ENCODE measurements around the gene EVC2. TPM values are rescaled to one million over a fixed set of nuclear protein-coding genes. Genes with fewer than 3 reads are reported as not detected.

EVC2 gene
- total and polyA plus RNA-seq, 10 of the 15 experiments (the other 5 are each of a cell fraction or from before 2014, with no cell fraction given) = 0.34 to 10.4 (median 5.6) TPM

GRCh38 chr4:5704276-5704675 lies 4.1 kb downstream of the EVC2 start:
- CTCF ChIA-PET = interaction anchor here (1.2 to 2.5 kb wide), 2 partner anchors 11 to 22 kb away, joined by 4 to 8 read pairs; no protein-coding TSS in a partner anchor

More at GRCh38 chr4:5704276-5704675, 4.1 kb downstream of the EVC2 start:
- no peak for DNase-seq (ENCODE audit: low read depth, low spot score)
- ATAC-seq = peak; percentile 59
- Histone ChIP-seq H2AFZ (ENCODE audit: control insufficient read depth, low read depth, low read length) (no peak overlapping the region), H3K4me1 (ENCODE audit: control insufficient read depth, insufficient read depth, low read length) (peaks cover 8% of the 10 kb centered on the region), H3K9me3 (replicated peaks; ENCODE audit: control insufficient read depth, insufficient read depth, low read length) (no peaks in the 10 kb centered on the region; the same call in 2 of the 3 replicates), H4K20me1 (ENCODE audit: control insufficient read depth, insufficient read depth) (no peaks in the 10 kb centered on the region), H3K79me2 (ENCODE audit: control insufficient read depth, insufficient read depth, low read length) (no peaks in the 10 kb centered on the region), H3K36me3 (ENCODE audit: control insufficient read depth in 2 of 2, insufficient read depth in 2 of 2, low read length in 1 of 2) (no peaks in the 10 kb centered on the region), H3K27ac (ENCODE audit: control insufficient read depth, insufficient read depth) (peak overlapping the region; percentile 20), H3K27me3 (replicated peaks in 1 of 2; ENCODE audit: control insufficient read depth in 2 of 2, insufficient read depth in 2 of 2, low read length in 1 of 2) (no peaks in the 10 kb centered on the region), H3K4me3 (no peak overlapping the region), H3K9ac (ENCODE audit: control insufficient read depth, insufficient read depth, low read length) (no peak overlapping the region), H3K4me2 (ENCODE audit: control insufficient read depth, insufficient read depth) (no peak overlapping the region)
- TF ChIP-seq REST (IDR thresholded peaks at IDR 0.05; ENCODE audit: low read depth, low read length) (no peak), SMAD1 (IDR thresholded peaks at IDR 0.05; ENCODE audit: low read depth, partially characterized antibody) (no peak), KDM1A (IDR thresholded peaks at IDR 0.05; ENCODE audit: borderline replicate concordance) (no peak), ZNF687 (IDR thresholded peaks at IDR 0.05) (peak; percentile 47; the same call in 1 of the 2 replicates), RELA (IDR thresholded peaks at IDR 0.05; ENCODE audit: borderline replicate concordance, partially characterized antibody) (no peak), SIN3A (IDR thresholded peaks at IDR 0.05; ENCODE audit: low read depth, low read length) (no peak), ATF7 (IDR thresholded peaks at IDR 0.05; ENCODE audit: low read depth) (no peak), NBN (IDR thresholded peaks at IDR 0.05) (0 out of 2 replicates have a peak, but pooled peaks have one; percentile 25), KAT2A (conservative IDR thresholded peaks at IDR 0.05; ENCODE audit: control insufficient read depth, low read depth, low read length) (no peak), NKRF (conservative IDR thresholded peaks at IDR 0.05) (no peak), TCF12 (IDR thresholded peaks at IDR 0.05; ENCODE audit: low read depth, low read length) (no peak), SKIL (IDR thresholded peaks at IDR 0.05; ENCODE audit: low read depth, poor library complexity, severe bottlenecking) (no peak)
- TSS peak; percentile 90 for BruUV-seq (replicated peaks)
- intact Hi-C loops (cut with micrococcal nuclease; ENCODE audit: unreplicated experiment) = no loop called here
- ChIA-PET SMC1A (ENCODE audit: uncharacterized antibody, unreplicated experiment) (interaction anchor here (0.7 to 1.2 kb wide), 3 partner anchors 15 to 70 kb away, joined by 3 read pairs; no protein-coding TSS in a partner anchor), RAD21 (ENCODE audit: unreplicated experiment) (interaction anchor here (0.8 to 1.6 kb wide), 2 partner anchors 9 to 15 kb away, joined by 3 to 6 read pairs; no protein-coding TSS in a partner anchor), POLR2A (no interaction called here)
- WGBS (ENCODE audit: insufficient coverage, insufficient replicate concordance, low lambda C conversion rate, missing lambda C conversion rate) = 23% methylated on average over 6 of the region's 6 CpGs
- in situ Hi-C loops (cut with MboI) = no loop called here
- no peak for FAIRE-seq

All from GM12878 (cell line).